Activated T-helper 2 cell treated with anti-CD3 and anti-CD28 coated beads, Interferon-gamma antibody, Interleukin-2, Interleukin-4, amounts not matched to agents 10 μg/mL and 5 μg/mL and 100 μg/mL, durations not matched to agents 14 hours and 24 hours and 36 hours (primary cell): Measurements from ENCODE around the gene CFAP57. TPM values are rescaled to one million over a fixed set of nuclear protein-coding genes. Genes with fewer than 3 reads are reported as not detected.

Source experiments
- DNase-seq: peaks from one replicate; pipeline ENCODE4 v3.0.0; 2021; ENCODE audit warnings: low spot score
- H3K27ac Mint-ChIP-seq: one replicate; pipeline ENCODE4 v1.8.0; 2021; ENCODE audit warnings: mixed read lengths
- H3K27me3 Mint-ChIP-seq: one replicate; pipeline ENCODE4 v1.8.0; 2021; ENCODE audit warnings: low read depth, mixed read lengths
- H3K36me3 Mint-ChIP-seq: one replicate; pipeline ENCODE4 v1.8.0; 2021; ENCODE audit warnings: low read depth, mixed read lengths
- H3K4me1 Mint-ChIP-seq: one replicate; pipeline ENCODE4 v1.8.0; 2021; ENCODE audit warnings: low read depth, mixed read lengths
- H3K4me3 Mint-ChIP-seq: one replicate; pipeline ENCODE4 v1.8.0; 2021; ENCODE audit warnings: low read depth, mild to moderate bottlenecking, moderate library complexity, mixed read lengths
- H3K9me3 Mint-ChIP-seq: one replicate; pipeline ENCODE4 v1.8.0; 2021; ENCODE audit warnings: mixed read lengths
- intact Hi-C: fragments of 100-400 bp; cut with micrococcal nuclease; formaldehyde crosslinking; loops from one replicate; pipeline ENCODE4 v1.15.1; 2023
- total RNA-seq: library from RNA; stranded (reverse); gene quantifications from 2 replicates; pipeline ENCODE4 v1.2.3, GENCODE V29; 2022

CFAP57 gene
- total RNA-seq, 1 donor from 2014 or later: 0.11 TPM

DNA sequence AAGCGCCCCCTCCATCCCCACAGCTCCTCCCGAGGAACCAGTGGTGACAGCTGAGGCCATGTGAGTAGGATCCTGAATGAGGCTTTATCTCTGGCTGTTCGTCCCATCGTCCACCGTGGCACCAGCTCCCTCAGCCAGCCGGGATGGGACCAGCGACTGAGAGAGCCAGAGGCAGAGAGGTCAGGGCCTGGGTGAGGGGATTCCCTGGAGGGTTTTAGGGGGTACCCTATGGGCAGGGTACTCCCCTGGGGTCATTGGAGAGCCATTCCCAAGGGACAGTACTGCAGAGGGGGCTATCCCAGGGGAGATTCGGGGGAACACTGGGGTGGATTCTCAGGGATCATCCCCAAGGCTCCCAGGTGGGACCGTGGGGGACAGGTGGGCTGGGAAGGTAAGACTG is 100.0 kb downstream of the CFAP57 start:
- Mint-ChIP-seq H3K36me3 (peaks cover 7% of the 10 kb centered on the region), H3K27ac (no peak overlapping the region), H3K9me3 (peaks cover 13% of the 10 kb centered on the region), H3K4me3 (no peak overlapping the region), H3K4me1 (peaks cover 22% of the 10 kb centered on the region), H3K27me3 (peaks cover 7% of the 10 kb centered on the region)
- intact Hi-C loops: no loop called here
- DNase-seq: no peak

DNA sequence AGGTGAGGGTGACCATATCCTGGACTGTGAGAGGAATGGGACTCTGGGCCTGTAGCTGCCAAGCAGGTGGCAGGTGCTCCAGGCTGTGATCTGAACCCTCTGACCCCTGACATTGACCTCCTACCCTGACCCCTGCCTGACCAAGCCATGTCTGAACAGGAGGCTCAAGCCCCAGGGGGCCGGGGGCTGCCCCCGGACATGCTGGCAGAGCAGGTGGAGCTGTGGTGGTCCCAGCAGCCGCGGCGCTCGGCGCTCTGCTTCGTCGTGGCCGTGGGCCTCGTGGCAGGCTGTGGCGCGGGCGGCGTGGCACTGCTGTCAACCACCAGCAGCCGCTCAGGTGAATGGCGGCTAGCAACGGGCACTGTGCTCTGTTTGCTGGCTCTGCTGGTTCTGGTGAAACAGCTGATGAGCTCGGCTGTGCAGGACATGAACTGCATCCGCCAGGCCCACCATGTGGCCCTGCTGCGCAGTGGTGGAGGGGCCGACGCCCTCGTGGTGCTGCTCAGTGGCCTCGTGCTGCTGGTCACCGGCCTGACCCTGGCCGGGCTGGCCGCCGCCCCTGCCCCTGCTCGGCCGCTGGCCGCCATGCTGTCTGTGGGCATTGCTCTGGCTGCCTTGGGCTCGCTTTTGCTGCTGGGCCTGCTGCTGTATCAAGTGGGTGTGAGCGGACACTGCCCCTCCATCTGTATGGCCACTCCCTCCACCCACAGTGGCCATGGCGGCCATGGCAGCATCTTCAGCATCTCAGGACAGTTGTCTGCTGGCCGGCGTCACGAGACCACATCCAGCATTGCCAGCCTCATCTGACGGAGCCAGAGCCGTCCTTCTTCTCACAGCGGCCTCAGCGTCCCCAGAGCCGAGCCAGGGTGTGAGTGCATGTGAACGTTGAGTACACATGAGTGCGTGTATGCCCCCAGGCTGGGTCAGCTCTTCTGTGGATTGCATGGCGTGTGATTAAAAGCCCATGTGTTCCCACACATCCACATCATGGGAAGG is 100.7 kb downstream of the CFAP57 start:
- Mint-ChIP-seq H3K27me3 (peaks cover 7% of the 10 kb centered on the region), H3K27ac (no peak overlapping the region), H3K4me1 (peaks cover 22% of the 10 kb centered on the region), H3K9me3 (peaks cover 13% of the 10 kb centered on the region), H3K4me3 (no peak overlapping the region), H3K36me3 (peaks cover 7% of the 10 kb centered on the region)
- intact Hi-C loops: no loop called here
- no peak for DNase-seq

DNA sequence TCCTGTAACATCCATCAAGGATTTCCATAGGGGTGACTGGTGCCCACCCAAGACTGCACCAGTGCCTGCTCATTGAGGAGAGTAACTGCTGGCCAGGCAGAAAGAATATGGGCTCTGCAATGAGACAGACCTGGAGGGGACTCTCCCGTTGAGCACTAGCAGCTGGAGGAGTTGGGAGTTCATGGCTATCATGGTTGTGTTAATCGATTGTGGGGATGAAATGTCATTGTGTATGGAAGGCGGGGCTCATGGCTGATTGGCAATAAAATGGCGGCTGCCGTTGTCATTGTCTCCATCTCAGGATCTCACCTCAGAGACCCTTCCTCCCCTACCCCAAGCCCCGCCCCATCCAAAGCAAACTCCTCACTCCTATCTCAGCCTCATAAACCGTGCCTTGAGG is 101.6 kb downstream of the CFAP57 start:
- H3K4me3 Mint-ChIP-seq: no peak overlapping the region
- H3K9me3 Mint-ChIP-seq: peaks cover 13% of the 10 kb centered on the region
- intact Hi-C loops: no loop called here
- peaks cover 7% of the 10 kb centered on the region for H3K27me3 Mint-ChIP-seq
- peaks cover 7% of the 10 kb centered on the region for H3K36me3 Mint-ChIP-seq
- DNase-seq: no peak
- H3K27ac Mint-ChIP-seq: peak overlapping the region; percentile 26
- peaks cover 22% of the 10 kb centered on the region for H3K4me1 Mint-ChIP-seq

DNA sequence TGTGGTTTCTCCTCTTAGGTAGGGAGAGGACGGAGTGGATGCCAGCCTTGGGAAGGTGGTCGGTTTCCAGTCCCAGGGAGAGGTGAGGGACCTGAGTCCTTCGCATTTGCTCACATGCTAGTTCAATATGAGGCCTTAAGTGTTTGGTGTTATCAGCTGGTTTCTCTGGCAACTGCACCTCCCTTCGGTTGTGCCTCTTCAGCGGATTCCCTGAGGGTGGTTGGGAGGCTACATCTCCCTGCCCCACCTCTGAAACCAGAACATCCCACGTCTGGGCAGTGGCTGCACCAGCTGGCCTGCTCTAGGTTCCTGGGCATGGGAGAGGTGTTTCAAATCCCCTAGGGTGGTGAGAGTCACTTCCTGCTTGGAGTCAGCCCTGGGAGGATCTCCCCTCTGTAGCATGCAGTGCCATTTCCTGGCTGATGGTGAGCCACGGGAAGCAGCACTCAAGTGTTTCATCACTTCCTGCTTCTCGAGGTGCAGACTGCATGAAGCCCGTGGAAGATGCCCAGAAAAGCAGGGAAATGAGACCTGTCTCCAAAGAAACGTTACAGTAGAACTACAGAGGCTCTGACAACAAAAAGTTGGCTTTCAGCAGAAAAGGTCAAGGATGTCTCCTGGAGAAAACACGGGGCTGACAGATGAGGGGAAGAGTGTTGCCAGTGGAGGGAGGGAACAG is 102.1 kb downstream of the CFAP57 start:
- H3K27ac Mint-ChIP-seq: peak overlapping the region; percentile 96
- intact Hi-C loops: no loop called here
- peaks cover 13% of the 10 kb centered on the region for H3K9me3 Mint-ChIP-seq
- H3K4me3 Mint-ChIP-seq: peak overlapping the region; percentile 31
- DNase-seq: peak; percentile 39
- peaks cover 7% of the 10 kb centered on the region for H3K36me3 Mint-ChIP-seq
- H3K27me3 Mint-ChIP-seq: peaks cover 6% of the 10 kb centered on the region
- H3K4me1 Mint-ChIP-seq: peaks cover 22% of the 10 kb centered on the region

DNA sequence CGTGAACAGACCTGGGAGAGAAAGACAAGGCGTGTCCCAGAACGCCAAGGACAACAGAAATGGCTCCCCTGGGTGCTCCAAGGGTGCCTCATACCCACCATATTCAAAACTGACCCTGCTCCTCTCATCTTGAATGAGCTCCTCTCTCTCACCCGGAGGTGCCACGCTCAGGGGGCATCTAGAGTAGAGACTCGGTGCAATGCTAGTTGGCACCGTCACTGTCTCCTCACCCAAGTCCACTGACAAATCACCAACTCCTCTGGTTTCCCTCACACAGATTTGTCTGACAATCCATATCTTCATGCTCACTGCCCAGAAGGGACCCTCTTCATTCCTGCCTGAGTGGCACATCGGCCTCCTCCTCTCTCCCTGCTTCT is 102.7 kb downstream of the CFAP57 start:
- Mint-ChIP-seq H3K27me3 (peaks cover 3% of the 10 kb centered on the region), H3K4me1 (peaks cover 22% of the 10 kb centered on the region), H3K36me3 (peaks cover 7% of the 10 kb centered on the region), H3K4me3 (no peak overlapping the region), H3K9me3 (peaks cover 13% of the 10 kb centered on the region), H3K27ac (peak overlapping the region; percentile 96)
- DNase-seq: no peak
- intact Hi-C loops: no loop called here

DNA sequence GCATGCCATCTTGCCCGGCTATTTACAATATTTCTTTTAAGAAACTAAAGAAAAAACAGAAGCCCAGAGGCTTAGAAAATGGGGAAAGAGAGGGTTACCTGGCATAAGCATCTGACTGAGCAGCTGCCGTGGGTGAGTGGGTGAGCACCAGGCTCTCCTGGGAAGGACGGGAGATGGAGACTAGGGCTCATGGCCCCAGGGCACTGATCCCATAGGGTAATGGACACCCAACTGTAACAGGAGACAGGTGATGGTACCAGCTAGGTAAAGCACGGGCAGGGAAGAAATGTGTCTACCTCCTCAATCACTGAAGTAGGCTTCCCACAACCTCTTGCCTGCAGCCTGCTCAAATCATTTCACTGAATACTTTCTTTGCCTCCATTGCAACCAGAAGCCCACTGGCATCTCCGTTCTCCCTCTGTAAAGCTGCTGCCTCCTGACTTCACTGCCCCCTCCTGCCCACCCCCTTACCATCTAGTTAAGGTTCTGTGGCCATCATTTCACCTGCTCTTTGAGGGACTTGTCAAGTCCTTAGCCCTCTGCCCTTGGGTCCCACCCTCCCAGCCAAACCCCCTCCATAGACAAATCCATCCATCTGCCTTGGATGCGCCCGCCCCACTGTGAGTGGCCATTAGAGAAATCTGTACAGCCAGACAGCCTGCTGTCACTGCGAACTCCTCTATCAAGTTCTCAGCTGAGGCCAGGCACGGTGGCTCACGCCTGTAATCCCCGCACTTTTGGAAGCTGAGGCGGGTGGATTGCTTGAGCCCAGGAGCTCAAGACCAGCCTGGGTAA is 103.9 kb downstream of the CFAP57 start:
- H3K27me3 Mint-ChIP-seq: no peaks in the 10 kb centered on the region
- H3K4me3 Mint-ChIP-seq: no peak overlapping the region
- H3K27ac Mint-ChIP-seq: no peak overlapping the region
- H3K36me3 Mint-ChIP-seq: peaks cover 7% of the 10 kb centered on the region
- intact Hi-C loops: no loop called here
- DNase-seq: no peak
- H3K4me1 Mint-ChIP-seq: peaks cover 17% of the 10 kb centered on the region
- H3K9me3 Mint-ChIP-seq: peaks cover 13% of the 10 kb centered on the region

DNA sequence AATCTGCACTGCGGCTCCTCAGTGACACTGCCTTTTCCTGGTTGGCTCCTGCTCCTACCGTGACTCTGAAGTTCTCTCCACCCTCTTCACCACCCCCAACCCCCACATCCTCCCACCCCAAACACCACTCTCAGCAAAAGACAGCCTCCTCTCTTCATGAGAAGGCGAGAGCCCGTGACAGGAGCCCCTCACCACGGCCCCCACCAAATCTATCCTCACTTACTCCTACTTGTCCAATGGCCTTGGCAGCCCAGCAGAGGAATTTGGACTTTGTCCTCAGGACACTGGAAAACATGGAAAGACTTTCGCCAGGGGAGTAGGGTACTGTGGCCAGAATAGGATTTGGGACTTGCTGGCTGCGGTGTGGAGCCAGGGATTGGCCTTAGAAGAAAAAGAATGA is 104.5 kb downstream of the CFAP57 start:
- intact Hi-C loops: no loop called here
- Mint-ChIP-seq H3K27me3 (no peaks in the 10 kb centered on the region), H3K9me3 (peaks cover 13% of the 10 kb centered on the region), H3K4me3 (no peak overlapping the region), H3K36me3 (peaks cover 7% of the 10 kb centered on the region), H3K4me1 (peaks cover 10% of the 10 kb centered on the region), H3K27ac (no peak overlapping the region)
- DNase-seq: no peak

DNA sequence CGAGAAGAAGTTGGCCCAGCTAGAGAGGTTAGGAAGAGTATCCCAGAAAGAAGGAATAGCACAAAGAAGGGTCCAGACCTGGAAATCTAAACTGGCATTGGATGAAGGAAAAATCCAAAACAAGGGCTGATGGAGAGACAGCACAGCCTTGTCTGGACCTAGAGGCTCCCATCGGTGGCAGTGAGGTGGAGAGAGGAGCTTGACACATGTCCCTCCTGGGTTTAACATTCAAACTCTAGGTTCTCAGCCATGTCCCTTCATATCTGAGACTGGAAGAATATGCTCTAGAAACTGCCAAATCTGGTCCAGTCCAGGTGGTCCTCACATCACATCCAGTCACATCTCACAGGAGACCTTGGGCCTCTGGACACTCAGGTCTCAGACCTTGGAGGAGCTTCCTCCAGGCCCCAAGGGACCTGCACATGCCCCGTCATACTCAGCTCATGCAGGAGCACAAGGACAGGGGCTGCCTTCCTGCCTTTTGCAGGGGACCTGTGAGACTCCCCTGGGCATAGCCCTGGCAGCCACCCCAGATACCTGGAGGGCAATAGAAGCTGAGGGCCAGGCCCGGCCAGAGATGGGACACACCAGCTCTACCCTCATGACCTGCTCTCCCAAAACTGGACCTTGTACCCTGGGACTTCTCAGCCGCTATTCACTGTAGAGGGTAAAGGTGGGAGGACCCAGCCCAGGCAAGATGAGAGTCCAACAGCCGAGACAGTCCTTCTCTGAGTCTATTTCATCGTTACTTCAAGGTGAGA is 105.2 kb downstream of the CFAP57 start:
- Mint-ChIP-seq H3K4me1 (peaks cover 10% of the 10 kb centered on the region), H3K27ac (no peak overlapping the region), H3K9me3 (peaks cover 13% of the 10 kb centered on the region), H3K27me3 (no peaks in the 10 kb centered on the region), H3K4me3 (no peak overlapping the region), H3K36me3 (peaks cover 7% of the 10 kb centered on the region)
- intact Hi-C loops: no loop called here
- DNase-seq: no peak

DNA sequence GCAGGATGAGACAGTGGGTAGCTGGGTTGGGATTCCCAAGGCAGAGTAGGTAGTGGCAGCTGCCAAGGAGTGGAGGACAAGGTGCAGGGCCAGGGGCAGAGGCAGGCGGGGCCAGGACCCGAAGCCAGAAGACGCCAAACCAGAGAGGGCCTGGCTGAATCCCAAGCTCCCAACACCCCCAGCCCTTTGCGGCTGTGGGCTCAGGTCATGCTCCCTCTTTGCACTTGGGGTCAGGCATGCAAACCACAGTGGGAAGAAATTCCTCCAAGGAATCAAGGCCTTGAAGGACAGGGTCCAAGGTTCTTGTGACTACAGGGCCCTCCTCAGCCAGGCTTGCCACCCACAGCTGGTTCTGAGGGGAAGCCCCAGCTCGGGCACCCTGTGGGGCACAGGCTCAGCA is 107.0 kb downstream of the CFAP57 start:
- Mint-ChIP-seq H3K36me3 (peaks cover 7% of the 10 kb centered on the region), H3K27ac (no peak overlapping the region), H3K27me3 (no peaks in the 10 kb centered on the region), H3K4me1 (peaks cover 9% of the 10 kb centered on the region), H3K9me3 (peaks cover 12% of the 10 kb centered on the region), H3K4me3 (no peak overlapping the region)
- DNase-seq: no peak
- intact Hi-C loops: no loop called here

DNA sequence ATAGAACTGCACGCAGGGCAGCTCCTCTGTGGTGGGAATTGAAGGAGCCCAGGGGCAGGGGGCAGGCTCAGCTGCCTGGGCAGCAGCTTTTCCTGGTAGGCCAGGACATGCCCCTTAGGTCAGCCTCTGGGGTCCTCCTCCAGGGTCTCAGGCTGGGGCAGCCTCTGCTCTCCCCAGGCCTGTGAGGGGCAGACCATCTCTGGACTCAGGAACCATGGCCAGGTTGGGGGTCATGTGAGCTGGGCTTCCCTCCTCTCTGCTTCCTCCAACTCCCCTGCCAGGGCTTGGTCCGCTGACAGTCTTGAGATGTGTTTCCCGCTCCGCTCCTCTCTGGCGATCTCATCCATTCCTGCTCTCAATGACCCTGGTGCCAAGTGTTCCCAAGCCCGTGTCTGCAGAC is 107.5 kb downstream of the CFAP57 start:
- no peak overlapping the region for H3K4me3 Mint-ChIP-seq
- H3K4me1 Mint-ChIP-seq: peaks cover 5% of the 10 kb centered on the region
- peaks cover 3% of the 10 kb centered on the region for H3K36me3 Mint-ChIP-seq
- H3K27ac Mint-ChIP-seq: no peak overlapping the region
- no peaks in the 10 kb centered on the region for H3K27me3 Mint-ChIP-seq
- no peak for DNase-seq
- intact Hi-C loops: no loop called here
- peaks cover 7% of the 10 kb centered on the region for H3K9me3 Mint-ChIP-seq

DNA sequence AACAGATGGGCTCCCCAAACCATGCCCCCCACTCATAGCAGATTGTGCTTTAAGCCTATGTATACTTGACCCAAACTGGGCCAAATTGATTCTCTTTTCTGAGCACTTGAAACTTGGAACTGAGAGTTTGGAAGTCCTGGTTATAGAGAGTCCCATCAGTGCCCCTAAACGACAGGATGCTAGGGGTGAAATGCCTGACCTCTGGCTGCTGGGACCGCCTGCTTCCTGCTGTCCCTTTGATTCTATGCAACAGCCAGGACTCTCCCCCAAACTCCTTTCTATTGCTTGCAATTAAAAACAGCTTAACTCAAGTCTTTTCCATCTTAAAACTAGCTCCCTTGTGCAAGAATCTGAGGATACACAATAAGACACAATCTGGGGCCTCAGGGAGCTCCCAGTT is 108.6 kb downstream of the CFAP57 start:
- H3K4me1 Mint-ChIP-seq: no peaks in the 10 kb centered on the region
- no peaks in the 10 kb centered on the region for H3K27me3 Mint-ChIP-seq
- H3K4me3 Mint-ChIP-seq: no peak overlapping the region
- no peaks in the 10 kb centered on the region for H3K36me3 Mint-ChIP-seq
- no peaks in the 10 kb centered on the region for H3K9me3 Mint-ChIP-seq
- intact Hi-C loops: no loop called here
- no peak overlapping the region for H3K27ac Mint-ChIP-seq
- no peak for DNase-seq
